GM12872 (cell line): ENCODE results near the gene GP1BB.
A peak's percentile ranks its signal among the peaks of the same experiment; 100 is the strongest.

ENCODE experiments used
- CTCF ChIP-seq: IDR thresholded peaks from 3 replicates; pipeline ENCODE4 v1.5.1; 2011; ENCODE audit warnings: low read depth, mild to moderate bottlenecking, low read length, moderate library complexity; ENCODE audit not compliant: insufficient read depth

GP1BB gene

GRCh38 chr22:19728271-19728670, 4.9 kb downstream of the GP1BB start:
- no peak for TF ChIP-seq CTCF

GRCh38 chr22:19728836-19729235, 5.5 kb downstream of the GP1BB start:
- no peak for TF ChIP-seq CTCF

- no peak for TF ChIP-seq CTCF
These were observed 6.2 kb downstream of the GP1BB start for GRCh38 chr22:19729507-19729906.

DNA sequence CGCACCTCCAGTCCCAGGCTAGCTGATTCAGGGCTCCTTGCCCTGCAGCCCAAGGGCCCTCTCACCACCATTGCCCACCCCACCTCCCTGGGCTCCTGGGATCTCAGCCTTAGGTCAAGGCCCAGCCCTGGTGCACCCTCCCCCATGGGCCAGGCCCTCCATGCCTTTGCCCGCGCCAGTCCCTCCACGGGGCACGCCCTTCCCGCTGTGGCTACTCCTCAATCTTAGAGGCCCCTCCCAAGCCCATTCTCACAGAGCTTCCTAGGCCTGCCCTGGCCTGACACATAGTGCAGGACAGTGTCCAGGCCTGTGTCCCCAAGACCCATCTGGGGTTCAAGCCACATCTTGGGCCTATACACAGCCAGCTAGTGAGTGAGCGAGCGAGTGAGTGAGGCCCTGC, 6.9 kb downstream of the GP1BB start:
- no peak for TF ChIP-seq CTCF

DNA sequence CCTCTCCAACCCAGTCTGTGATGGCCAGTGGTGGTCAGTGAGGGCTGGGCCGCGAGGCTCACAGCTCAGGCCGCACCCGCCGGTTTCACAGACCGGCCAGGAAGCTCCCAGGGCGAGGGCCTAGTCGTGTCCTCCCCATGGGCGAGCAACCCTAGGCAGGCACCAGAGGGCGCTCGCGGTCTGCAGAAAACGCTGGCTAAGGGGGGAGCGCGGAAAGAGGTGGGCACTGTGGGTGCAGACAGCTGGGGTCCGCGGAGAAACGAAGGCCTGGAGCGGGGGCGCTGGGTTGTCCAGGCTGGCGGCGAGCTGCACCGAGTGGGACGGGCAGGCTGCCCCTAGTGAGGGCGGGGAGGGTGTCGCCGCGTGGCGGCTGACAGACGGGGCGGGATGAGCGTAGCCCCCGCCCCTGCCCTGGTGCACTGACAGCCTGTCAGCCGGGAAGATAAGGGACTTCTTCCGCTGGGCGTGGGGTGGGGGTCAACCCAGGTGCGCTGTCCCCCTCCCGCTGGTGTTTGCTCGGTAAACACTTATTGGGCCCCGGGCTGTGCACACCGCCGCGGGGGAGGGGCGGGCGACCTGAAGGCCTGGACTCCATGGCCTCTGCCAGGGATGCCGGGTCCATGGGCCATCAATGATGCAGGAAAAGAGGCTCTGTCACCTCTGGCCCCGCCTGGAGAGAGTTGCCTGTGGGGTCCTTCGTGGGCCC, 7.5 kb downstream of the GP1BB start:
- TF ChIP-seq CTCF = peak; percentile 89

- no peak for TF ChIP-seq CTCF
These were observed 8.2 kb downstream of the GP1BB start for GRCh38 chr22:19731361-19732135.

DNA sequence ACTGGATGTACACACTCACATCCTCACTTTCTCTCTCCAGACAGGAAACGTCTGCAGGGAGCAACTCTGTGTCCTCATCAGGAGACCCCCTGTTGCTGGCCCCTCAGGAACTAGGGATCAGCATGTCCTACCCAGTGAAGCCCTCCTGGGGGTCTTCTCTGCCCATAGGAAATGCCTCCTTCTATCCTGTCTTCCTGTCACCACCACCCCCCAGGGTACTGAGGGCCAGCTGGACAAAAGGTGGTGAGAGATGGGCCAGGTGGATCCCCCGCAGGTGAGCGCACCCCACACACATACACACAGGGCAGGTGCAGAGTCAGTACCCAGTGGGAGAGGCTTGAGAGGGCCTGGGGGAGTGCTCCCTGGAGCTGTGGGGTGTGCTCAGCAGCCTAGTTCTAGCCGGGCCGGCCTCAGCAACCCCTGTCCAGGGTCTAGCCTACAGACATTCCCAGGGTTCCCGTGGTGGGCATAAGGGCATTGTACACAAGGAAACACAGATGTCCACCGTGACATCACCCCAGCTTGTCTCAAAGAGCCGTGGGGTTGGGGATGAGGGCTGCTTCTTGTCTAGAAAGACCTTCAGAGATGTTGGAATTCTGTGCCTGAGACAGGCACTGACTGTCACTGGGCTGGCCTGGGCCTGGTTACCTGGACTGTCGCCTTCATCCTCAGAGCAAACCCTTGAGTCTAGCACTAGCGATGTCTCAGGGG, 9.2 kb downstream of the GP1BB start:
- TF ChIP-seq CTCF = no peak
